PFSK-1 (cell line): Measurements from ENCODE around the gene PPTC7. TPM values are rescaled to one million over a fixed set of nuclear protein-coding genes. Genes with fewer than 3 reads are reported as not detected.
A peak's percentile ranks its signal among the peaks of the same experiment; 100 is the strongest.

Source experiments
- FOXP2 ChIP-seq: optimal IDR thresholded peaks from 2 replicates; pipeline ENCODE3; 2011; ENCODE audit warnings: borderline replicate concordance, control low read depth, inconsistent platforms; ENCODE audit not compliant: insufficient read depth; ENCODE audit errors: extremely low read length, extremely low read depth
- POLR2AphosphoS5 ChIP-seq: IDR thresholded peaks from 2 replicates; pipeline ENCODE4 v1.6.1; 2012; ENCODE audit warnings: low read depth, mild to moderate bottlenecking, control low read depth, low read length, moderate library complexity
- REST ChIP-seq, 2 experiments: IDR thresholded peaks; 2 replicates each; pipeline versions ENCODE4 v1.6.1 to v1.8.0; 2011 to 2012; ENCODE audit warnings: low read depth in 2 of 2, low read length in 2 of 2, control low read depth in 1 of 2, inconsistent platforms in 1 of 2, mild to moderate bottlenecking in 1 of 2, moderate library complexity in 1 of 2; ENCODE audit not compliant: insufficient read depth in 1 of 2
- SIN3A ChIP-seq: IDR thresholded peaks from 2 replicates; pipeline ENCODE4 v1.6.1; 2012; ENCODE audit warnings: mild to moderate bottlenecking, low read length, moderate library complexity, borderline replicate concordance; ENCODE audit not compliant: insufficient read depth
- TAF1 ChIP-seq: IDR thresholded peaks from 2 replicates; pipeline ENCODE4 v1.6.1; 2012; ENCODE audit warnings: low read length, control low read depth, borderline replicate concordance; ENCODE audit not compliant: insufficient read depth
- polyA plus RNA-seq: library from polyadenylated mRNA; unstranded; fragments of >200 nt; gene quantifications from one replicate; pipeline ENCODE4 v1.2.1, GENCODE V29; 2012; ENCODE audit warnings: low read depth, missing spikeins; ENCODE audit not compliant: insufficient read length

The PPTC7 gene
- 8.9 TPM for polyA plus RNA-seq

DNA sequence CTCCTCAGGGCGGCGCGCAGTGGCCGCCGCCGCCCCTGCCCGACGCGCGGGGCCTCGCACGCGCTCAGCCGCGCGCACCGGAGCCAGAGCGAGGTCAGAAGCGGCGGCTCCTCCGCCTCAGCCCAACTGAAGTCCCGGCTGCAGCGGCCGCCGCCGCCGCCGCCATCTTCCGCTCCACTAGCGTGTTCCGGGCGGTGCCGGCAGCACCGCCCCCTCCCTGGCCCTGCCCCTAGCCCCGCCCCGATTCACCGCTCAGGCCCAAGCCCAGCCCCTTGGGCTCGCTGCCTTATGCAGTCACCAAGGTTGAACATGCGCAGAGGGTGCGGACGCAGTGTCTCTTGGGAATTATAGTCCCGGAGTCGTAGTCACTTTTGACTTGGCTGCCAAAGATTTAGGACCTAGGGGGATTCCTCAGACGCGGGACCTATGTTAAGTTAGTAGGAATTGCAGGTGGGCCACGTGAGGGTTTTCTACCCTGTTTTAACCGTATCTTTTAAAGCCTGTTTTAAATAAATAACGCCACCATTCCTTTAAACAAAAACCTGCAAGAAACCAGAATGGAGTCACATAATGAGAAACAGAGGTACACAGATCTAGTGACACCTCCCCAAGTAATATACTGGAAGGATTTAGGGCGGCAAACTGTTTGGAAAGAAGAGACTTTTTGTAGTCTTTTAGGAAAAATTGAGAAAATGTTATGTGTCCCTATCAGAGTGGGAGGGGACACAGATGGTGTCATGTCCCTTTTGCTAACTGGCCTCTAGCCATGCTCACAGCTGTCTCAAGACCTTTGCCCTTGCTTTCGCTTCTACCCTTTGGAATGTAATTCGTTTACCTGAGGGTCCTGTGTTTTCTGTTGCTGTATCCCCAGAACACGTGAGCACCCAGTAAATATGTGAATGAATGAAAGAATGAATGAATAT lies at the start of gene PPTC7:
Gene PPTC7 (minus strand): TSS at position 182 of the 923 bp plus-strand sequence. CDS start 287 bp downstream, outside the sequence.
- TF ChIP-seq REST (IDR thresholded peaks at IDR 0.05; ENCODE audit: insufficient read depth in 1 of 2, low read depth in 2 of 2, low read length in 2 of 2) (0 out of 4 replicates have a peak, but pooled peaks of 1 of the 2 experiments have one; percentile 6), TAF1 (peak; percentile 82), SIN3A (0 out of 2 replicates have a peak, but pooled peaks have one; percentile 48), POLR2AphosphoS5 (peak; percentile 73), FOXP2 (peak; percentile 36)

GRCh38 chr12:110627500-110628195 lies 44.5 kb upstream of the PPTC7 start:
- TF ChIP-seq TAF1, result no peak
- TF ChIP-seq SIN3A, result no peak
- no peak for TF ChIP-seq FOXP2
- no peak for TF ChIP-seq REST (IDR thresholded peaks at IDR 0.05; ENCODE audit: insufficient read depth in 1 of 2, low read depth in 2 of 2, low read length in 2 of 2)
- no peak for TF ChIP-seq POLR2AphosphoS5

DNA sequence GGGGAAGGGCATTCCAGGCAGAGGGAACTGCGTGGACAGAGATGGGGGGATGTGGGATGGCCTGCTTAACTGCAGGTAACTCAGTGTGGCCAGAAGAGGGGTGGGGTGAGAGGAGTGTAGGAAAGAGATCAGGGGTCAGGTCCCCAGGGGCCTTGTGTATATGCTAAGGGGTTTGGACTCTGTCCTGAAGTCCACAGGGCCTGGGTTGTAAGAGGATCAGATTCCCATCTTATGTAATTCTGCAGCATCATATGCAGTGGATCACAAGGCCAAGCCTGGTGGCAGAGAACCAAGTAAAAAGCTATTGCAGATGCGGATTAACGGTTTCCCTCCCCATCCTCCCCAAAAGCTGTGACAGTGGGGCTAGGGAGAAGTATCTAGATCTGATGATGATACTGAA lies 39.5 kb upstream of the PPTC7 start:
- no peak for TF ChIP-seq POLR2AphosphoS5
- no peak for TF ChIP-seq TAF1
- no peak for TF ChIP-seq REST (IDR thresholded peaks at IDR 0.05; ENCODE audit: insufficient read depth in 1 of 2, low read depth in 2 of 2, low read length in 2 of 2)
- TF ChIP-seq SIN3A, result no peak
- no peak for TF ChIP-seq FOXP2

- TF ChIP-seq SIN3A (no peak), POLR2AphosphoS5 (no peak), FOXP2 (no peak), REST (IDR thresholded peaks at IDR 0.05; ENCODE audit: insufficient read depth in 1 of 2, low read depth in 2 of 2, low read length in 2 of 2) (no peak), TAF1 (no peak)
Measured at GRCh38 chr12:110619534-110619953, 36.4 kb upstream of the PPTC7 start.
